GM19035 (cell line): Measurements from ENCODE around the gene SC5D.

ENCODE experiments used
- ATAC-seq: cut with Tn5 transposase; IDR thresholded peaks from one replicate; pipeline ENCODE4 v1.9.1; 2021; ENCODE audit not compliant: unreplicated experiment

The SC5D gene

GRCh38 chr11:121292495-121293287 lies at the start of gene SC5D:
TSS of gene SC5D (plus strand) at chr11:121292771. CDS start at chr11:121303376, 10,605 bp downstream.
- ATAC-seq = peak; percentile 99

- ATAC-seq = no peak
Measured at GRCh38 chr11:121244884-121245283, 47.7 kb upstream of the SC5D start.

- no peak for ATAC-seq
Measured at GRCh38 chr11:121246021-121246768, 46.4 kb upstream of the SC5D start.

- ATAC-seq = no peak
Measured at GRCh38 chr11:121246769-121247035, 45.9 kb upstream of the SC5D start.

- no peak for ATAC-seq
Measured at GRCh38 chr11:121248496-121248895, 44.1 kb upstream of the SC5D start.

- ATAC-seq = no peak
Measured at GRCh38 chr11:121249039-121249663, 43.4 kb upstream of the SC5D start.

- ATAC-seq = no peak
Measured at GRCh38 chr11:121250843-121251242, 41.7 kb upstream of the SC5D start.

- no peak for ATAC-seq
Measured at GRCh38 chr11:121253951-121254350, 38.6 kb upstream of the SC5D start.

GRCh38 chr11:121254756-121255155 lies 37.8 kb upstream of the SC5D start:
- no peak for ATAC-seq

GRCh38 chr11:121255473-121256125 lies 37.0 kb upstream of the SC5D start:
- ATAC-seq = no peak

- ATAC-seq = no peak
Measured at GRCh38 chr11:121257289-121257688, 35.3 kb upstream of the SC5D start.

GRCh38 chr11:121257976-121258375 lies 34.6 kb upstream of the SC5D start:
- no peak for ATAC-seq

- ATAC-seq = no peak
Measured at GRCh38 chr11:121265586-121265985, 27.0 kb upstream of the SC5D start.

GRCh38 chr11:121268581-121268980 lies 24.0 kb upstream of the SC5D start:
- no peak for ATAC-seq

- ATAC-seq = no peak
Measured at GRCh38 chr11:121270001-121270678, 22.4 kb upstream of the SC5D start.

- ATAC-seq = no peak
Measured at GRCh38 chr11:121274332-121274991, 18.1 kb upstream of the SC5D start.

- no peak for ATAC-seq
Measured at GRCh38 chr11:121281698-121282097, 10.9 kb upstream of the SC5D start.

GRCh38 chr11:121282386-121282785 lies 10.2 kb upstream of the SC5D start:
- ATAC-seq = no peak

GRCh38 chr11:121282886-121283502 lies 9.6 kb upstream of the SC5D start:
- ATAC-seq = peak; percentile 75

GRCh38 chr11:121291319-121291718 lies 1.3 kb upstream of the SC5D start:
- ATAC-seq = no peak
